GM12878 (cell line): ENCODE data around the gene SIL1. TPM values are rescaled to one million over a fixed set of nuclear protein-coding genes. Genes with fewer than 3 reads are reported as not detected.

Experiments
- ATAC-seq: fragments of 200-7000 bp; cut with Tn5 transposase; 3 replicates; pipeline ENCODE4 v1.9.1; 2020; ENCODE audit warnings: mild to moderate bottlenecking, moderate library complexity
- BruUV-seq: library from RNA; stranded (reverse); fragments of 400-500 nt; replicated peaks from 2 replicates; lab custom pipeline; 2021; lab: Mats Ljungman, UMichigan
- CTCF ChIA-PET: fragments of 300-600 bp; sonication (Branson Sonifier 250); formaldehyde crosslinking; extraction: SDS; loops from one replicate; lab custom pipeline; 2021; ENCODE audit warnings: inconsistent platforms; lab: Yijun Ruan, JAX
- POLR2A ChIA-PET: fragments of 350-600 bp; formaldehyde crosslinking; extraction: SDS; loops from one replicate; lab custom pipeline; 2021; ENCODE audit warnings: inconsistent platforms; lab: Charles Lee
- RAD21 ChIA-PET: fragments of 300-600 bp; sonication (Branson Sonifier 250); formaldehyde crosslinking; loops from one replicate; lab custom pipeline; 2023; ENCODE audit warnings: antibody characterized with exemption; ENCODE audit not compliant: unreplicated experiment; lab: Charles Lee
- SMC1A ChIA-PET: fragments of 300-600 bp; sonication (Branson Sonifier 250); formaldehyde crosslinking; loops from one replicate; lab custom pipeline; 2023; ENCODE audit not compliant: unreplicated experiment, uncharacterized antibody; lab: Charles Lee
- DNase-seq: peaks from one replicate; pipeline ENCODE4 v3.0.0-alpha.2; 2011; ENCODE audit warnings: low read depth, low spot score
- FAIRE-seq: peaks from 3 replicates; lab custom pipeline; 2011; peaks lifted over from hg19 to GRCh38; lab: Jason Lieb, UNC
- H2AFZ ChIP-seq: 2 replicates; pipeline ENCODE4 v1.6.0; 2011; ENCODE audit warnings: low read depth, low read length, control low read depth; ENCODE audit not compliant: control insufficient read depth
- H3K27ac ChIP-seq: 2 replicates; pipeline ENCODE4 v1.5.1; 2011; ENCODE audit warnings: control low read depth; ENCODE audit not compliant: control insufficient read depth, insufficient read depth
- H3K27me3 ChIP-seq, 2 experiments: replicated peaks in 1 of 2; 2 replicates each; pipeline versions ENCODE4 v1.6.0 to v1.6.1; 2011; ENCODE audit warnings: low read length in 1 of 2; ENCODE audit not compliant: control insufficient read depth in 2 of 2, insufficient read depth in 2 of 2
- H3K36me3 ChIP-seq, 2 experiments: 2 replicates each; pipeline ENCODE4 v1.5.1; 2011; ENCODE audit warnings: low read length in 1 of 2; ENCODE audit not compliant: control insufficient read depth in 2 of 2, insufficient read depth in 2 of 2
- H3K4me1 ChIP-seq: 2 replicates; pipeline ENCODE4 v1.6.1; 2011; ENCODE audit warnings: mild to moderate bottlenecking, low read length, moderate library complexity, mixed read lengths; ENCODE audit not compliant: control insufficient read depth, insufficient read depth
- H3K4me2 ChIP-seq: 2 replicates; pipeline ENCODE4 v1.6.0; 2011; ENCODE audit warnings: control low read depth; ENCODE audit not compliant: control insufficient read depth, insufficient read depth
- H3K4me3 ChIP-seq: fragments of 200-600 bp; sonication (generic); 2 replicates; pipeline ENCODE4 v1.5.1; 2016
- H3K79me2 ChIP-seq: 2 replicates; pipeline ENCODE4 v1.6.0; 2011; ENCODE audit warnings: low read length; ENCODE audit not compliant: control insufficient read depth, insufficient read depth
- H3K9ac ChIP-seq: 2 replicates; pipeline ENCODE4 v1.8.0; 2011; ENCODE audit warnings: low read length, control low read depth, mixed read lengths; ENCODE audit not compliant: control insufficient read depth, insufficient read depth
- H3K9me3 ChIP-seq: replicated peaks from 3 replicates; pipeline ENCODE4 v1.5.1; 2011; ENCODE audit warnings: mild to moderate bottlenecking, low read length; ENCODE audit not compliant: control insufficient read depth, insufficient read depth
- H4K20me1 ChIP-seq: 2 replicates; pipeline ENCODE4 v1.6.0; 2011; ENCODE audit not compliant: control insufficient read depth, insufficient read depth
- BCL11A ChIP-seq: IDR thresholded peaks from 2 replicates; pipeline ENCODE4 v1.6.1; 2011; ENCODE audit warnings: low read depth, low read length
- BCL3 ChIP-seq: IDR thresholded peaks from 2 replicates; pipeline ENCODE4 v1.6.1; 2011; ENCODE audit warnings: borderline replicate concordance, low read depth, mild to moderate bottlenecking, moderate library complexity, low read length; ENCODE audit not compliant: insufficient read depth, poor library complexity, severe bottlenecking
- GATAD2B ChIP-seq: fragments of 450-650 bp; conservative IDR thresholded peaks from 2 replicates; pipeline ENCODE4 v1.6.1; 2017; ENCODE audit warnings: low read depth, mild to moderate bottlenecking, moderate library complexity
- JUND ChIP-seq: IDR thresholded peaks from 2 replicates; pipeline ENCODE4 v1.6.1; 2012; ENCODE audit warnings: low read depth, mild to moderate bottlenecking, low read length, improper control_type of control experiment, moderate library complexity
- KAT2A ChIP-seq: conservative IDR thresholded peaks from 2 replicates; pipeline ENCODE4 v1.6.1; 2011; ENCODE audit warnings: low read depth, low read length; ENCODE audit not compliant: control insufficient read depth
- RUNX3 ChIP-seq: IDR thresholded peaks from 2 replicates; pipeline ENCODE4 v1.6.1; 2012; ENCODE audit warnings: low read length, inconsistent platforms
- TCF12 ChIP-seq: IDR thresholded peaks from 2 replicates; pipeline ENCODE4 v1.6.1; 2011; ENCODE audit warnings: low read depth, mild to moderate bottlenecking, low read length
- ZBED1 ChIP-seq: IDR thresholded peaks from 2 replicates; pipeline ENCODE4 v1.6.1; 2016; ENCODE audit warnings: borderline replicate concordance
- WGBS: methylation state at CpG from one replicate; pipeline ENCODE4 v1.1.6; 2016; ENCODE audit warnings: low lambda C conversion rate; ENCODE audit not compliant: insufficient replicate concordance, insufficient coverage; ENCODE audit errors: missing lambda C conversion rate; 5-methylcytosine and 5-hydroxymethylcytosine counted together
- in situ Hi-C: fragments of 300-500 bp; cut with MboI; formaldehyde crosslinking; loops from 9 replicates; pipeline ENCODE4 v1.14.3; 2018; ENCODE audit warnings: mixed read lengths
- intact Hi-C: fragments of 100-400 bp; cut with micrococcal nuclease; formaldehyde crosslinking; loops from one replicate; pipeline ENCODE4 v1.14.2; 2022; ENCODE audit not compliant: unreplicated experiment
- polyA plus RNA-seq, 11 experiments: library from polyadenylated mRNA; depleted of rRNA in 4 of 11; unstranded in 6 of 11; stranded (reverse) in 5 of 11; fragments of >200 nt; fragmentation: Nextera tagmentation in 4 of 11; fragmentation: Illumina TruSeq in 1 of 11; extraction: Ambion mirVana in 4 of 11; extraction: Trizol in 1 of 11; gene quantifications; 1 replicate in 1 of 11; 2 replicates in 10 of 11; pipeline versions ENCODE4 v1.2.1 to v1.2.3, GENCODE V29; 2011 to 2016; ENCODE audit warnings: inconsistent platforms in 2 of 11, missing spikeins in 2 of 11, low read depth in 1 of 11
- total RNA-seq, 4 experiments: library from RNA; depleted of rRNA in 3 of 4; stranded (reverse); fragments of >200 nt in 3 of 4; fragmentation: Illumina TruSeq in 1 of 4; extraction: Trizol in 1 of 4; gene quantifications; 2 replicates each; pipeline versions ENCODE4 v1.2.1 to v1.2.3, GENCODE V29; 2013 to 2021
- TF ChIP-seq, protein P1 (sequence below): fragments of 450-650 bp; formaldehyde crosslinking; IDR thresholded peaks from 2 replicates; pipeline ENCODE4 v1.4.0; 2022; ENCODE audit warnings: mild to moderate bottlenecking, moderate library complexity
- TF ChIP-seq, protein P2 (sequence below): fragments of 150-350 bp; IDR thresholded peaks from 2 replicates; pipeline ENCODE4 v1.6.1; 2014; ENCODE audit warnings: mild to moderate bottlenecking, low read depth, low read length

The SIL1 gene
- total and polyA plus RNA-seq, 10 of the 15 experiments (the other 5 are each of a cell fraction or from before 2014, with no cell fraction given), result 4.1 to 49.8 (median 29.4) TPM

DNA sequence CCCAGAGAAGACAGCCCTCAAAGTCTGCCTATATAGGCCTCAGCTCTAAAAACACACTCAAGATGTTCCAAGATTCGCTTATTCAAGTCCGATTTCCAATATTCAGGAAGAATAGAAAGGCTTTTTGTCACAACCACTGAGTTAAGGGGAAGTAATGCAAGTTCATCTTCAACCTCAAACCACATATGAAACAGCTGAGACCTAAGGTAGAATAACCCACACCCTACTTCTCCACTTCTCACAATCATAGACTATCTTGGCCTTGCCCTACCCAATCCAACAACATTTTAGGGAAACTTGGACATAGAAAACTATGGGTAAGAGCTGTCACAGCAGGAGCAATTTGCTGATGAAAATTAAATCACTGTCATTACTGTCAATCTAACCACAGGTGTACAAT lies 171.0 kb downstream of the SIL1 start:
- intact Hi-C loops (no loop called here), in situ Hi-C loops (no loop called here)
- BruUV-seq, result no TSS peak
- Histone ChIP-seq H3K79me2 (no peaks in the 10 kb centered on the region), H3K4me3 (no peak overlapping the region), H3K36me3 (peaks cover 0 to 3% of the 10 kb centered on the region in 2 experiments; a peak in 2 of 4 replicates), H3K4me2 (no peak overlapping the region), H3K27me3 (no peaks in the 10 kb centered on the region), H3K9me3 (no peaks in the 10 kb centered on the region), H3K4me1 (no peaks in the 10 kb centered on the region; the same call in 1 of the 2 replicates), H3K27ac (no peak overlapping the region), H4K20me1 (no peaks in the 10 kb centered on the region), H3K9ac (no peak overlapping the region), H2AFZ (no peak overlapping the region)
- 100% methylated on average over 2 of the region's 2 CpGs for WGBS
- RAD21 ChIA-PET, result interaction anchor here (0.6 kb wide), 2 partner anchors 105 to 273 kb away, joined by 3 read pairs; no protein-coding TSS in a partner anchor
- CTCF ChIA-PET, result no interaction called here
- SMC1A ChIA-PET, result interaction anchor here (1.5 kb wide), 1 partner anchor 23 kb away, joined by 4 read pairs; no protein-coding TSS in a partner anchor
- TF ChIP-seq RUNX3, result peak; percentile 76
- no peak for TF ChIP-seq BCL3
- POLR2A ChIA-PET, result interaction anchor here (1.0 kb wide), 1 partner anchor 12 kb away, joined by 3 read pairs; no protein-coding TSS in a partner anchor
- ATAC-seq (peak; percentile 55), FAIRE-seq (peak; percentile 87), DNase-seq (no peak)

GRCh38 chr5:139025651-139026050 lies 172.5 kb downstream of the SIL1 start:
- POLR2A ChIA-PET, result no interaction called here
- RAD21 ChIA-PET, result no interaction called here
- TF ChIP-seq TCF12, result no peak
- TF ChIP-seq JUND, result no peak
- TF ChIP-seq GATAD2B, result no peak
- no peak for TF ChIP-seq ZBED1
- TF ChIP-seq KAT2A, result no peak
- TF ChIP-seq BCL11A, result no peak
- TF ChIP-seq, protein P1, sequence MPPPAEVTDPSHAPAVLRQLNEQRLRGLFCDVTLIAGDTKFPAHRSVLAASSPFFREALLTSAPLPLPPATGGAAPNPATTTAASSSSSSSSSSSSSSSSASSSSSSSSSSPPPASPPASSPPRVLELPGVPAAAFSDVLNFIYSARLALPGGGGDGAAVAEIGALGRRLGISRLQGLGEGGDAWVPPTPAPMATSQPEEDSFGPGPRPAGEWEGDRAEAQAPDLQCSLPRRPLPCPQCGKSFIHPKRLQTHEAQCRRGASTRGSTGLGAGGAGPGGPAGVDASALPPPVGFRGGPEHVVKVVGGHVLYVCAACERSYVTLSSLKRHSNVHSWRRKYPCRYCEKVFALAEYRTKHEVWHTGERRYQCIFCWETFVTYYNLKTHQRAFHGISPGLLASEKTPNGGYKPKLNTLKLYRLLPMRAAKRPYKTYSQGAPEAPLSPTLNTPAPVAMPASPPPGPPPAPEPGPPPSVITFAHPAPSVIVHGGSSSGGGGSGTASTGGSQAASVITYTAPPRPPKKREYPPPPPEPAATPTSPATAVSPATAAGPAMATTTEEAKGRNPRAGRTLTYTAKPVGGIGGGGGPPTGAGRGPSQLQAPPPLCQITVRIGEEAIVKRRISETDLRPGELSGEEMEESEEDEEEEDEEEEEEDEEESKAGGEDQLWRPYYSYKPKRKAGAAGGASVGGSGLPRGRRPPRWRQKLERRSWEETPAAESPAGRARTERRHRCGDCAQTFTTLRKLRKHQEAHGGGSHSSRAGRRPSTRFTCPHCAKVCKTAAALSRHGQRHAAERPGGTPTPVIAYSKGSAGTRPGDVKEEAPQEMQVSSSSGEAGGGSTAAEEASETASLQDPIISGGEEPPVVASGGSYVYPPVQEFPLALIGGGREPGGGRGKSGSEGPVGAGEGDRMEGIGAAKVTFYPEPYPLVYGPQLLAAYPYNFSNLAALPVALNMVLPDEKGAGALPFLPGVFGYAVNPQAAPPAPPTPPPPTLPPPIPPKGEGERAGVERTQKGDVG (CRISPR knock-in tag), result no peak
- TF ChIP-seq, protein P2, sequence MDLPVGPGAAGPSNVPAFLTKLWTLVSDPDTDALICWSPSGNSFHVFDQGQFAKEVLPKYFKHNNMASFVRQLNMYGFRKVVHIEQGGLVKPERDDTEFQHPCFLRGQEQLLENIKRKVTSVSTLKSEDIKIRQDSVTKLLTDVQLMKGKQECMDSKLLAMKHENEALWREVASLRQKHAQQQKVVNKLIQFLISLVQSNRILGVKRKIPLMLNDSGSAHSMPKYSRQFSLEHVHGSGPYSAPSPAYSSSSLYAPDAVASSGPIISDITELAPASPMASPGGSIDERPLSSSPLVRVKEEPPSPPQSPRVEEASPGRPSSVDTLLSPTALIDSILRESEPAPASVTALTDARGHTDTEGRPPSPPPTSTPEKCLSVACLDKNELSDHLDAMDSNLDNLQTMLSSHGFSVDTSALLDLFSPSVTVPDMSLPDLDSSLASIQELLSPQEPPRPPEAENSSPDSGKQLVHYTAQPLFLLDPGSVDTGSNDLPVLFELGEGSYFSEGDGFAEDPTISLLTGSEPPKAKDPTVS, result no peak

More at GRCh38 chr5:139025651-139026050, 172.5 kb downstream of the SIL1 start:
- Histone ChIP-seq H4K20me1 (no peaks in the 10 kb centered on the region), H3K27me3 (no peaks in the 10 kb centered on the region), H3K27ac (no peak overlapping the region), H3K4me2 (no peak overlapping the region), H2AFZ (no peak overlapping the region), H3K9me3 (no peaks in the 10 kb centered on the region), H3K4me1 (no peaks in the 10 kb centered on the region; the same call in 1 of the 2 replicates), H3K4me3 (no peak overlapping the region), H3K36me3 (peaks cover 0 to 3% of the 10 kb centered on the region in 2 experiments; a peak in 2 of 4 replicates), H3K79me2 (no peaks in the 10 kb centered on the region), H3K9ac (no peak overlapping the region)
- intact Hi-C loops (no loop called here), in situ Hi-C loops (no loop called here)
- ChIA-PET SMC1A (interaction anchor here (0.9 kb wide), 1 partner anchor 83 kb away, joined by 3 read pairs; no protein-coding TSS in a partner anchor), CTCF (no interaction called here)
- WGBS, result 70% methylated on average over 2 of the region's 2 CpGs
- FAIRE-seq (no peak), ATAC-seq (no peak), DNase-seq (no peak)
- BruUV-seq, result no TSS peak
